ENCODE data around the gene DIPK1B. TPM values are rescaled to one million over a fixed set of nuclear protein-coding genes. Genes with fewer than 3 reads are reported as not detected.
"Not testable (repeated sequence)": the region's sequence is repeated elsewhere in the genome, so short reads cannot be mapped to it uniquely, and the experiment has no call there.

Gene DIPK1B
- total RNA-seq, 1 donor from 2014 or later = 52.9 TPM

GRCh38 chr9:136703276-136703860 is 9.0 kb upstream of the DIPK1B start:
- no peak overlapping the region for H3K4me3 Mint-ChIP-seq (ENCODE audit: low read depth)
- TF ChIP-seq CTCF (IDR thresholded peaks at IDR 0.05; ENCODE audit: unreplicated experiment) = no peak
- peaks cover 14% of the 10 kb centered on the region for H3K4me1 Mint-ChIP-seq (ENCODE audit: low read depth)
- no peak for DNase-seq (ENCODE audit: low spot score, unreplicated experiment)
- H3K27me3 Mint-ChIP-seq = peaks cover 10% of the 10 kb centered on the region
- H3K27ac Mint-ChIP-seq = no peak overlapping the region
- H3K36me3 Mint-ChIP-seq (ENCODE audit: insufficient read depth) = no peaks in the 10 kb centered on the region
- H3K9me3 Mint-ChIP-seq (ENCODE audit: low read depth) = no peaks in the 10 kb centered on the region

GRCh38 chr9:136704741-136705140 is 7.6 kb upstream of the DIPK1B start:
- H3K36me3 Mint-ChIP-seq (ENCODE audit: insufficient read depth); H3K27ac Mint-ChIP-seq; DNase-seq (ENCODE audit: low spot score, unreplicated experiment); H3K4me3 Mint-ChIP-seq (ENCODE audit: low read depth); H3K4me1 Mint-ChIP-seq (ENCODE audit: low read depth); H3K9me3 Mint-ChIP-seq (ENCODE audit: low read depth): not testable (repeated sequence)
- H3K27me3 Mint-ChIP-seq = peaks cover 12% of the 10 kb centered on the region

GRCh38 chr9:136705564-136705963 is 6.8 kb upstream of the DIPK1B start:
- H3K9me3 Mint-ChIP-seq (ENCODE audit: low read depth) = no peaks in the 10 kb centered on the region
- peaks cover 15% of the 10 kb centered on the region for H3K27me3 Mint-ChIP-seq

GRCh38 chr9:136707011-136707410 is 5.4 kb upstream of the DIPK1B start:
- Mint-ChIP-seq H3K4me1 (ENCODE audit: low read depth) (peaks cover 1% of the 10 kb centered on the region), H3K4me3 (ENCODE audit: low read depth) (no peak overlapping the region), H3K9me3 (ENCODE audit: low read depth) (no peaks in the 10 kb centered on the region), H3K36me3 (ENCODE audit: insufficient read depth) (no peaks in the 10 kb centered on the region), H3K27ac (no peak overlapping the region), H3K27me3 (peaks cover 15% of the 10 kb centered on the region)
- no peak for TF ChIP-seq CTCF (IDR thresholded peaks at IDR 0.05; ENCODE audit: unreplicated experiment)
- no peak for DNase-seq (ENCODE audit: low spot score, unreplicated experiment)

More at GRCh38 chr9:136705564-136705963, 6.8 kb upstream of the DIPK1B start:
- Mint-ChIP-seq H3K36me3 (ENCODE audit: insufficient read depth) (no peaks in the 10 kb centered on the region), H3K4me1 (ENCODE audit: low read depth) (peaks cover 4% of the 10 kb centered on the region), H3K27ac (no peak overlapping the region), H3K4me3 (ENCODE audit: low read depth) (no peak overlapping the region)
- no peak for TF ChIP-seq CTCF (IDR thresholded peaks at IDR 0.05; ENCODE audit: unreplicated experiment)
- no peak for DNase-seq (ENCODE audit: low spot score, unreplicated experiment)

- Mint-ChIP-seq H3K4me3 (ENCODE audit: low read depth) (no peak overlapping the region), H3K36me3 (ENCODE audit: insufficient read depth) (no peaks in the 10 kb centered on the region), H3K4me1 (ENCODE audit: low read depth) (peaks cover 1% of the 10 kb centered on the region), H3K27ac (no peak overlapping the region), H3K27me3 (peaks cover 15% of the 10 kb centered on the region), H3K9me3 (ENCODE audit: low read depth) (no peaks in the 10 kb centered on the region)
- no peak for TF ChIP-seq CTCF (IDR thresholded peaks at IDR 0.05; ENCODE audit: unreplicated experiment)
- DNase-seq (ENCODE audit: low spot score, unreplicated experiment) = no peak
Measured at GRCh38 chr9:136707849-136708517, 4.4 kb upstream of the DIPK1B start.

Measured in progenitor cell of endocrine pancreas (in vitro differentiated cells).